ENCODE measurements around the gene PTGFR.

The PTGFR gene

DNA sequence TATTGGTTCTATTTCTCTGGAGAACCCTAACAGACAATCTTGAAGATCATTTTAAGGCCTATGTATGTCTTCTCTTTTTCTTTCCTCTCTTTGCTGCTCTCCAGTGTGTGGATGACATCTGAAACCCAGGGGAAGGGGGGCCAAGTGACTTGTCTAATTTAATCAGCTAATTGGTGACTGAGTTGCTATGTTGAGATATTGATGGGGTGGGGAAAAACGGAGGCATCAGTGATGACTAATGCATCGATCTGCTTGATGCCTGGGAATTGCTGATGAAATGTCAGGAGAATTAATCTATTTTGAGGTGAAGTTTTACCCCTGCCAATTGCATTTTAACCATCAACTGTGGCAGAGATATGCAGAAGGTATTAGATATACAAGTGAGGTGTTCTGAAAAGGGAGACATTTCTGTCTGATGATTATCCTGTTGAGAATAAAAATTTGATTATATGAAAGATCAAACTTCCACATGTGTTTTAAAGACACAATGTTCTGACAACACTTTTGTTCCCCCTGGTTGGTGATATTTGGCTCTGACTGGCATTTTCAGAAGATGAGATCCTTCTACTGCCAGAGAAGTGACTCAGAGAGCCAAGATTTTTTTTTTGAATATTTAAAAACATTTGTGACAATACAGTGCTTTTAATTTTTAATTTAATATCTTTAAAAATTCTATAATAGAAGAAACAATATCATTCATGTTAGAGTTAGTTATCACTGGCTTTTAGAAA is 18.7 kb upstream of the PTGFR start (continued):
- TF ChIP-seq, protein P1, sequence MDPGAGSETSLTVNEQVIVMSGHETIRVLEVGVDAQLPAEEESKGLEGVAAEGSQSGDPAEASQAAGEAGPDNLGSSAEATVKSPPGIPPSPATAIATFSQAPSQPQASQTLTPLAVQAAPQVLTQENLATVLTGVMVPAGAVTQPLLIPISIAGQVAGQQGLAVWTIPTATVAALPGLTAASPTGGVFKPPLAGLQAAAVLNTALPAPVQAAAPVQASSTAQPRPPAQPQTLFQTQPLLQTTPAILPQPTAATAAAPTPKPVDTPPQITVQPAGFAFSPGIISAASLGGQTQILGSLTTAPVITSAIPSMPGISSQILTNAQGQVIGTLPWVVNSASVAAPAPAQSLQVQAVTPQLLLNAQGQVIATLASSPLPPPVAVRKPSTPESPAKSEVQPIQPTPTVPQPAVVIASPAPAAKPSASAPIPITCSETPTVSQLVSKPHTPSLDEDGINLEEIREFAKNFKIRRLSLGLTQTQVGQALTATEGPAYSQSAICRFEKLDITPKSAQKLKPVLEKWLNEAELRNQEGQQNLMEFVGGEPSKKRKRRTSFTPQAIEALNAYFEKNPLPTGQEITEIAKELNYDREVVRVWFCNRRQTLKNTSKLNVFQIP (CRISPR knock-in tag; IDR thresholded peaks at IDR 0.05; ENCODE audit: borderline replicate concordance, low read depth) = no peak
- no peak for TF ChIP-seq TCF4 (CRISPR knock-in tag; IDR thresholded peaks at IDR 0.05; ENCODE audit: borderline replicate concordance)
- no peak for TF ChIP-seq OSR1 (CRISPR knock-in tag; IDR thresholded peaks at IDR 0.05)
- TF ChIP-seq PPARA (CRISPR knock-in tag; IDR thresholded peaks at IDR 0.05; ENCODE audit: borderline replicate concordance) = no peak
- TF ChIP-seq ZC3H10 (CRISPR knock-in tag; IDR thresholded peaks at IDR 0.05) = no peak
- TF ChIP-seq, protein P2, sequence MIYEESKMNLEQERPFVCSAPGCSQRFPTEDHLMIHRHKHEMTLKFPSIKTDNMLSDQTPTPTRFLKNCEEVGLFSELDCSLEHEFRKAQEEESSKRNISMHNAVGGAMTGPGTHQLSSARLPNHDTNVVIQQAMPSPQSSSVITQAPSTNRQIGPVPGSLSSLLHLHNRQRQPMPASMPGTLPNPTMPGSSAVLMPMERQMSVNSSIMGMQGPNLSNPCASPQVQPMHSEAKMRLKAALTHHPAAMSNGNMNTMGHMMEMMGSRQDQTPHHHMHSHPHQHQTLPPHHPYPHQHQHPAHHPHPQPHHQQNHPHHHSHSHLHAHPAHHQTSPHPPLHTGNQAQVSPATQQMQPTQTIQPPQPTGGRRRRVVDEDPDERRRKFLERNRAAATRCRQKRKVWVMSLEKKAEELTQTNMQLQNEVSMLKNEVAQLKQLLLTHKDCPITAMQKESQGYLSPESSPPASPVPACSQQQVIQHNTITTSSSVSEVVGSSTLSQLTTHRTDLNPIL (CRISPR knock-in tag; IDR thresholded peaks at IDR 0.05; ENCODE audit: low read depth) = no peak
- TF ChIP-seq SNAI2 (CRISPR knock-in tag; IDR thresholded peaks at IDR 0.05) = no peak
- no peak for TF ChIP-seq GLIS3 (CRISPR knock-in tag; IDR thresholded peaks at IDR 0.05)
- no peak for TF ChIP-seq ESRRG (CRISPR knock-in tag; IDR thresholded peaks at IDR 0.05)
- TF ChIP-seq ZNF8 (CRISPR knock-in tag; IDR thresholded peaks at IDR 0.05) = no peak
- TF ChIP-seq ARNTL (CRISPR knock-in tag; IDR thresholded peaks at IDR 0.05; ENCODE audit: borderline replicate concordance, low read depth) = no peak

DNA sequence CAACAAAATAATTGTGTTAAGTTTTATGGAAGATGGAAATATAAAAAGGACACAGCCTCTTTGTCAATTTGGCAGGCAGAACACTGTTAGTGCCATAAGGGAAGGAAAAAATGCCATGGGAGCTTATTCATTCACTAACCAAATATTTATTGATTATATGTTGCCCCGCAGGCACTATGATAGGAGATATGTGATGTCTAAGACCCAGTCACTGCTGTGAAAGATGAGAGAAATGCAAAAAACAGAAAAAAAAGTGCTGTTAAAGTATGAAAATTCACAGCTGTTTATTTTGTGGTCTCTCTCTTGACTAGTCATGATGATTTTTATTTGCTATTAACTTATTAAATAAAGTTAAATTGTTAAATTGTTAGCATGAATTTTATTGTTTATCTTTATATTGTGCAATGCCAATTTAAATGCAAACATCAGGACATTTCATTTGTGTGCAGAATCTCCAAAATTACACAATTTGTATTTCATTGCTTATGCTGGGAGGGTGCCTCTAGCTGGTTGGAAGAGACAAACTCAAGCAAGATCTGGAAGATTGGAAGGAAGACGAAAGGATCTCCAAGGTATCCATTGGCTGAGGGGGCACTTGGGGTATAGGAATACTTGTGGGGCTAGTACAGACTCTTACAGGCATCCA is 17.8 kb upstream of the PTGFR start:
- ATAC-seq = no peak
- TF ChIP-seq ZNF70 (CRISPR knock-in tag; IDR thresholded peaks at IDR 0.05) = no peak
- TF ChIP-seq ZFP30 (CRISPR knock-in tag; IDR thresholded peaks at IDR 0.05) = no peak
- TF ChIP-seq, protein P3, sequence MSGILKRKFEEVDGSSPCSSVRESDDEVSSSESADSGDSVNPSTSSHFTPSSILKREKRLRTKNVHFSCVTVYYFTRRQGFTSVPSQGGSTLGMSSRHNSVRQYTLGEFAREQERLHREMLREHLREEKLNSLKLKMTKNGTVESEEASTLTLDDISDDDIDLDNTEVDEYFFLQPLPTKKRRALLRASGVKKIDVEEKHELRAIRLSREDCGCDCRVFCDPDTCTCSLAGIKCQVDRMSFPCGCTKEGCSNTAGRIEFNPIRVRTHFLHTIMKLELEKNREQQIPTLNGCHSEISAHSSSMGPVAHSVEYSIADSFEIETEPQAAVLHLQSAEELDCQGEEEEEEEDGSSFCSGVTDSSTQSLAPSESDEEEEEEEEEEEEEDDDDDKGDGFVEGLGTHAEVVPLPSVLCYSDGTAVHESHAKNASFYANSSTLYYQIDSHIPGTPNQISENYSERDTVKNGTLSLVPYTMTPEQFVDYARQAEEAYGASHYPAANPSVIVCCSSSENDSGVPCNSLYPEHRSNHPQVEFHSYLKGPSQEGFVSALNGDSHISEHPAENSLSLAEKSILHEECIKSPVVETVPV (CRISPR knock-in tag; IDR thresholded peaks at IDR 0.05) = no peak
- TF ChIP-seq, protein P2 (CRISPR knock-in tag; IDR thresholded peaks at IDR 0.05; ENCODE audit: low read depth) = no peak
- no peak for TF ChIP-seq ZNF8 (CRISPR knock-in tag; IDR thresholded peaks at IDR 0.05)
- TF ChIP-seq ISL1 (CRISPR knock-in tag; IDR thresholded peaks at IDR 0.05) = no peak
- TF ChIP-seq ZNF565 (CRISPR knock-in tag; conservative IDR thresholded peaks at IDR 0.05; ENCODE audit: low read depth) = no peak
- TF ChIP-seq ZFP3 (CRISPR knock-in tag; IDR thresholded peaks at IDR 0.05) = no peak
- TF ChIP-seq RARB (CRISPR knock-in tag; IDR thresholded peaks at IDR 0.05) = no peak
- no peak for TF ChIP-seq CSDC2 (CRISPR knock-in tag; IDR thresholded peaks at IDR 0.05)
- no peak for TF ChIP-seq TOX (CRISPR knock-in tag; IDR thresholded peaks at IDR 0.05; ENCODE audit: borderline replicate concordance)

DNA sequence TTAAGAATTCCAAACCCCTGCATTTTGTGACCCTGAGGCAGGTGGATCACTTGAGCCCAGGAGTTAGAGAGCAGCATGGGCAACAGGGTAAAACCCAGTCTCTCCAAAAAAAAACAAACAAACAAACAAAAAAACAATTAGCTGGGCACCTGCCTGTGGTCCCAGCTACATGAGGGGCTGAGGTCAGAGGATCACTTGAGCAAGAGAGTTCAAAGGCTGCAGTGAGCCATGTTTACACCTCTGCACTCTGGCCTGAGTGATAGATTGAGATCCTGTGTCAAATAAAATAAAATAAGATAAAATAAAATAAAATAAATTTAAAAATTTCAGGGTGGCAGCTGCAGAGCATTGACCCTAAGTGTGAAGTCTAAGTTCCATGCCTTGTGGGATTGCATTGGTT is 16.7 kb upstream of the PTGFR start:
- ATAC-seq = no peak
- no peak for TF ChIP-seq OSR1 (CRISPR knock-in tag; IDR thresholded peaks at IDR 0.05)
- TF ChIP-seq ISL1 (CRISPR knock-in tag; IDR thresholded peaks at IDR 0.05) = no peak
- TF ChIP-seq BACH2 (CRISPR knock-in tag; IDR thresholded peaks at IDR 0.05; ENCODE audit: borderline replicate concordance) = no peak
- no peak for TF ChIP-seq ESRRG (CRISPR knock-in tag; IDR thresholded peaks at IDR 0.05)
- no peak for TF ChIP-seq ARNTL (CRISPR knock-in tag; IDR thresholded peaks at IDR 0.05; ENCODE audit: borderline replicate concordance, low read depth)
- no peak for TF ChIP-seq ZC3H10 (CRISPR knock-in tag; IDR thresholded peaks at IDR 0.05)
- TF ChIP-seq ZNF70 (CRISPR knock-in tag; IDR thresholded peaks at IDR 0.05) = no peak
- TF ChIP-seq, protein P4, sequence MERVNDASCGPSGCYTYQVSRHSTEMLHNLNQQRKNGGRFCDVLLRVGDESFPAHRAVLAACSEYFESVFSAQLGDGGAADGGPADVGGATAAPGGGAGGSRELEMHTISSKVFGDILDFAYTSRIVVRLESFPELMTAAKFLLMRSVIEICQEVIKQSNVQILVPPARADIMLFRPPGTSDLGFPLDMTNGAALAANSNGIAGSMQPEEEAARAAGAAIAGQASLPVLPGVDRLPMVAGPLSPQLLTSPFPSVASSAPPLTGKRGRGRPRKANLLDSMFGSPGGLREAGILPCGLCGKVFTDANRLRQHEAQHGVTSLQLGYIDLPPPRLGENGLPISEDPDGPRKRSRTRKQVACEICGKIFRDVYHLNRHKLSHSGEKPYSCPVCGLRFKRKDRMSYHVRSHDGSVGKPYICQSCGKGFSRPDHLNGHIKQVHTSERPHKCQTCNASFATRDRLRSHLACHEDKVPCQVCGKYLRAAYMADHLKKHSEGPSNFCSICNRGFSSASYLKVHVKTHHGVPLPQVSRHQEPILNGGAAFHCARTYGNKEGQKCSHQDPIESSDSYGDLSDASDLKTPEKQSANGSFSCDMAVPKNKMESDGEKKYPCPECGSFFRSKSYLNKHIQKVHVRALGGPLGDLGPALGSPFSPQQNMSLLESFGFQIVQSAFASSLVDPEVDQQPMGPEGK (CRISPR knock-in tag; IDR thresholded peaks at IDR 0.05; ENCODE audit: borderline replicate concordance) = no peak
- no peak for TF ChIP-seq RARB (CRISPR knock-in tag; IDR thresholded peaks at IDR 0.05)
- no peak for TF ChIP-seq ZFP3 (CRISPR knock-in tag; IDR thresholded peaks at IDR 0.05)

Data from SK-N-SH treated with all-trans-retinoic acid at 6 μM for 48 hours (cell line).